HepG2 (cell line): Measurements from ENCODE around the gene SELENOT. TPM values are rescaled to one million over a fixed set of nuclear protein-coding genes. Genes with fewer than 3 reads are reported as not detected.

Experiments
- ATAC-seq: fragments of 200-7000 bp; cut with Tn5 transposase; 3 replicates; pipeline ENCODE4 v1.9.1; 2020; ENCODE audit warnings: mild to moderate bottlenecking, moderate library complexity
- BruUV-seq: library from RNA; stranded (reverse); fragments of 400-500 nt; replicated peaks from 2 replicates; lab custom pipeline; 2021; lab: Mats Ljungman, UMichigan
- CTCF ChIA-PET: fragments of 300-600 bp; formaldehyde crosslinking; extraction: SDS; loops from one replicate; lab custom pipeline; 2021; ENCODE audit warnings: low total read pairs, inconsistent platforms, low intra/inter-chr PET ratio; lab: Yijun Ruan, JAX
- POLR2A ChIA-PET: fragments of 350-600 bp; sonication (Branson Sonifier 250); formaldehyde crosslinking; loops from one replicate; lab custom pipeline; 2020; ENCODE audit warnings: antibody characterized with exemption, inconsistent platforms; lab: Yijun Ruan, JAX
- DNase-seq: peaks from one replicate; pipeline ENCODE4 v3.0.0-alpha.2; 2015; ENCODE audit warnings: low spot score
- FAIRE-seq: peaks from 3 replicates; lab custom pipeline; 2011; peaks lifted over from hg19 to GRCh38; lab: Jason Lieb, UNC
- H2AFZ ChIP-seq: one replicate; pipeline ENCODE4 v1.6.1; 2011; ENCODE audit warnings: low read length, inconsistent platforms
- H3K27ac ChIP-seq: fragments of 300-600 bp; 3 replicates; pipeline ENCODE4 v1.8.0; 2011; ENCODE audit warnings: mixed run types, mild to moderate bottlenecking, mixed read lengths, low read length, inconsistent platforms; ENCODE audit not compliant: insufficient read depth; ENCODE audit errors: extremely low read length
- H3K27me3 ChIP-seq, 2 experiments: fragments of 200-600 bp in 1 of 2; 2 replicates in 1 of 2; 3 replicates in 1 of 2; pipeline versions ENCODE4 v1.6.0 to v1.8.0; 2011; ENCODE audit warnings: low read length in 2 of 2, mild to moderate bottlenecking in 2 of 2, moderate library complexity in 2 of 2, inconsistent platforms in 1 of 2; ENCODE audit not compliant: insufficient read depth in 2 of 2, control insufficient read depth in 1 of 2
- H3K36me3 ChIP-seq, 2 experiments: fragments of 200-600 bp in 1 of 2; replicated peaks in 1 of 2; 2 replicates in 1 of 2; 3 replicates in 1 of 2; pipeline versions ENCODE4 v1.5.1 to v1.8.0; 2011; ENCODE audit warnings: low read length in 2 of 2, inconsistent platforms in 1 of 2; ENCODE audit not compliant: insufficient read depth in 2 of 2, control insufficient read depth in 1 of 2
- H3K4me1 ChIP-seq: 2 replicates; pipeline ENCODE4 v1.5.1; 2012; ENCODE audit warnings: low read length, inconsistent platforms; ENCODE audit not compliant: insufficient read depth
- H3K4me2 ChIP-seq: 2 replicates; pipeline ENCODE4 v1.6.0; 2011; ENCODE audit warnings: low read depth, low read length, inconsistent platforms
- H3K4me3 ChIP-seq, 3 experiments: fragments of 200-600 bp in 1 of 3; sonication (generic), shearing (Covaris generic) in 1 of 3; replicated peaks in 1 of 3; 2 replicates each; pipeline ENCODE4 v1.5.1; 2011 to 2016; ENCODE audit warnings: low read length in 3 of 3, inconsistent platforms in 2 of 3, low read depth in 2 of 3, mild to moderate bottlenecking in 2 of 3, control low read depth in 1 of 3, mixed read lengths in 1 of 3; ENCODE audit not compliant: insufficient read depth in 1 of 3
- H3K79me2 ChIP-seq: one replicate; pipeline ENCODE4 v1.6.1; 2011; ENCODE audit warnings: low read length, inconsistent platforms; ENCODE audit not compliant: insufficient read depth
- H3K9ac ChIP-seq: 2 replicates; pipeline ENCODE4 v1.6.0; 2011; ENCODE audit warnings: mild to moderate bottlenecking, low read depth, low read length, inconsistent platforms; ENCODE audit not compliant: insufficient read depth
- H3K9me3 ChIP-seq: 2 replicates; pipeline ENCODE4 v1.5.1; 2012; ENCODE audit warnings: mild to moderate bottlenecking, low read length
- H4K20me1 ChIP-seq: 2 replicates; pipeline ENCODE4 v1.6.0; 2011; ENCODE audit warnings: inconsistent platforms, mild to moderate bottlenecking, low read length, moderate library complexity; ENCODE audit not compliant: insufficient read depth
- E2F5 ChIP-seq: sonication (generic); formaldehyde crosslinking; conservative IDR thresholded peaks from 2 replicates; pipeline ENCODE4 v1.4.0; 2020; ENCODE audit warnings: missing genetic modification reagents
- MXD1 ChIP-seq: sonication (generic); formaldehyde crosslinking; IDR thresholded peaks from 2 replicates; pipeline ENCODE4 v1.4.0; 2020; ENCODE audit warnings: mild to moderate bottlenecking, missing genetic modification reagents
- NR2F2 ChIP-seq: IDR thresholded peaks from 2 replicates; pipeline ENCODE4 v1.6.1; 2012; ENCODE audit warnings: low read depth, inconsistent platforms, borderline replicate concordance
- RBM22 ChIP-seq: fragments of 200-400 bp; formaldehyde crosslinking; optimal IDR thresholded peaks from 2 replicates; pipeline ENCODE3; 2017; ENCODE audit warnings: mild to moderate bottlenecking, low read length, moderate library complexity
- WGBS: methylation state at CpG from one replicate; pipeline ENCODE4 v1.1.6; 2017; ENCODE audit warnings: low lambda C conversion rate; 5-methylcytosine and 5-hydroxymethylcytosine counted together
- in situ Hi-C: cut with HindIII; loops from 2 replicates; pipeline ENCODE4 v1.10.0; 2017; ENCODE audit warnings: low pct_unique_long_range_greater_than_20kb; ENCODE audit not compliant: extremely low pct_ligation_motif_present
- intact Hi-C: fragments of 100-400 bp; cut with micrococcal nuclease; formaldehyde crosslinking; loops from one replicate; pipeline ENCODE4 v1.10.0; 2022; ENCODE audit not compliant: unreplicated experiment
- polyA plus RNA-seq, 8 experiments: library from polyadenylated mRNA; depleted of rRNA in 3 of 8; stranded (reverse) in 7 of 8; unstranded in 1 of 8; fragments of >200 nt; fragmentation: Illumina TruSeq in 4 of 8; extraction: Trizol in 4 of 8; gene quantifications; 2 replicates each; pipeline versions ENCODE4 v1.2.1 to v1.2.3, GENCODE V29; 2011 to 2016; ENCODE audit warnings: low read depth in 4 of 8, missing spikeins in 1 of 8, mixed read lengths in 1 of 8; ENCODE audit not compliant: insufficient read depth in 1 of 8
- total RNA-seq, 5 experiments: library from RNA; depleted of rRNA; stranded (reverse); fragments of >200 nt; fragmentation: Illumina TruSeq; extraction: Trizol; gene quantifications; 2 replicates each; pipeline ENCODE4 v1.2.3, GENCODE V29; 2016; ENCODE audit warnings: low read depth in 1 of 5

The SELENOT gene
- total and polyA plus RNA-seq, 2 of the 13 experiments (the other 11 are each of a cell fraction or from before 2014, with no cell fraction given), result 122 to 273 TPM

- no peak for DNase-seq
- no peaks in the 10 kb centered on the region; the same call in 1 of the 2 replicates for H4K20me1 ChIP-seq
- no peak for ATAC-seq
- TF ChIP-seq E2F5 (CRISPR knock-in tag) (no peak), MXD1 (no peak)
- TF ChIP-seq, all 625 proteins: peak for 0
- H2AFZ ChIP-seq, result no peak overlapping the region
- H3K27ac ChIP-seq, result no peak overlapping the region
- no peaks in the 10 kb centered on the region for H3K4me1 ChIP-seq
- FAIRE-seq, result no peak
- H3K27me3 ChIP-seq, result no peaks in the 10 kb centered on the region
- no peak overlapping the region for H3K4me2 ChIP-seq
- POLR2A ChIA-PET, result no interaction called here
- H3K79me2 ChIP-seq, result no peaks in the 10 kb centered on the region
- intact Hi-C loops, result no loop called here
- BruUV-seq, result no TSS peak
- WGBS, result 97% methylated on average over 1 of the region's 1 CpG
- in situ Hi-C loops, result no loop called here
- no peak overlapping the region for H3K9ac ChIP-seq
- H3K9me3 ChIP-seq, result no peaks in the 10 kb centered on the region
- CTCF ChIA-PET, result no interaction called here
- H3K36me3 ChIP-seq, result peaks cover 1 to 54% of the 10 kb centered on the region in 2 experiments; a peak in 3 of 5 replicates
- H3K4me3 ChIP-seq, result no peak overlapping the region
Measured at GRCh38 chr3:150583028-150583427, 20.1 kb upstream of the SELENOT start.

- peaks cover 2% of the 10 kb centered on the region for H3K79me2 ChIP-seq
- no peak overlapping the region for H3K27ac ChIP-seq
Measured at GRCh38 chr3:150588027-150588830, 14.9 kb upstream of the SELENOT start.

More at GRCh38 chr3:150588027-150588830, 14.9 kb upstream of the SELENOT start:
- no peak overlapping the region for H3K4me3 ChIP-seq
- FAIRE-seq (no peak), ATAC-seq (peak; percentile 53), DNase-seq (no peak)
- H3K9ac ChIP-seq, result no peak overlapping the region
- H2AFZ ChIP-seq, result no peak overlapping the region
- TF ChIP-seq NR2F2 (no peak), RBM22 (peak; percentile 24)
- H3K4me2 ChIP-seq, result no peak overlapping the region
- intact Hi-C loops (no loop called here), in situ Hi-C loops (no loop called here)
- no TSS peak for BruUV-seq
- ChIA-PET POLR2A (interaction anchor here (1.4 kb wide), 1 partner anchor 15 kb away, joined by 4 read pairs; the partner anchor contains the start of gene SELENOT), CTCF (no interaction called here)
- H3K27me3 ChIP-seq, result no peaks in the 10 kb centered on the region
- H4K20me1 ChIP-seq, result no peaks in the 10 kb centered on the region
- peaks cover 1 to 25% of the 10 kb centered on the region in 2 experiments; a peak in 3 of 5 replicates for H3K36me3 ChIP-seq
- H3K4me1 ChIP-seq, result no peaks in the 10 kb centered on the region
- WGBS, result 50% methylated on average over 3 of the region's 9 CpGs
- no peaks in the 10 kb centered on the region for H3K9me3 ChIP-seq
